GM23248 (cell line): ENCODE measurements around the gene METTL4. TPM values are rescaled to one million over a fixed set of nuclear protein-coding genes. Genes with fewer than 3 reads are reported as not detected.

Experiments used
- DNase-seq: peaks from one replicate; pipeline ENCODE4 v3.0.0-alpha.2; 2015
- H2AFZ ChIP-seq: fragments of 200-600 bp; sonication (generic); 2 replicates; pipeline ENCODE4 v1.6.1; 2016; ENCODE audit warnings: antibody characterized with exemption
- H3F3A ChIP-seq: fragments of 200-600 bp; sonication (generic); 2 replicates; pipeline ENCODE4 v1.6.1; 2016; ENCODE audit warnings: mild to moderate bottlenecking, antibody characterized with exemption, mixed run types; ENCODE audit not compliant: insufficient read depth
- H3K27ac ChIP-seq: fragments of 200-600 bp; sonication (generic); 2 replicates; pipeline ENCODE4 v1.5.1; 2016; ENCODE audit warnings: mild to moderate bottlenecking
- H3K27me3 ChIP-seq: fragments of 200-600 bp; sonication (generic); replicated peaks from 2 replicates; pipeline ENCODE4 v1.6.1; 2016; ENCODE audit warnings: mild to moderate bottlenecking; ENCODE audit not compliant: insufficient read depth
- H3K36me3 ChIP-seq: fragments of 200-600 bp; sonication (generic); 2 replicates; pipeline ENCODE4 v1.6.1; 2016; ENCODE audit warnings: low read depth, mild to moderate bottlenecking
- H3K4me1 ChIP-seq: fragments of 200-600 bp; sonication (generic); 2 replicates; pipeline ENCODE4 v1.6.1; 2016; ENCODE audit warnings: mild to moderate bottlenecking; ENCODE audit not compliant: insufficient read depth
- H3K4me2 ChIP-seq: fragments of 200-600 bp; sonication (generic); one replicate; pipeline ENCODE4 v1.6.1; 2016; ENCODE audit warnings: mild to moderate bottlenecking; ENCODE audit not compliant: unreplicated experiment
- H3K4me3 ChIP-seq: fragments of 200-600 bp; sonication (generic); 2 replicates; pipeline ENCODE4 v1.5.1; 2016; ENCODE audit warnings: mild to moderate bottlenecking
- H3K79me2 ChIP-seq: fragments of 200-600 bp; sonication (generic); 2 replicates; pipeline ENCODE4 v1.6.1; 2016; ENCODE audit warnings: mild to moderate bottlenecking; ENCODE audit not compliant: insufficient read depth
- H3K9ac ChIP-seq: fragments of 200-600 bp; sonication (generic); 2 replicates; pipeline ENCODE4 v1.6.1; 2016; ENCODE audit warnings: mild to moderate bottlenecking
- H3K9me2 ChIP-seq: fragments of 200-600 bp; sonication (generic); 2 replicates; pipeline ENCODE4 v1.6.1; 2016; ENCODE audit warnings: mixed run types, mild to moderate bottlenecking, moderate library complexity; ENCODE audit not compliant: insufficient read depth
- H3K9me3 ChIP-seq: fragments of 200-600 bp; sonication (generic); one replicate; pipeline ENCODE4 v1.6.1; 2017; ENCODE audit warnings: low read depth
- H4K20me1 ChIP-seq: fragments of 200-600 bp; sonication (generic); 2 replicates; pipeline ENCODE4 v1.6.0; 2016; ENCODE audit not compliant: insufficient read depth
- EZH2 ChIP-seq: fragments of 200-600 bp; sonication (generic); IDR thresholded peaks from 2 replicates; pipeline ENCODE4 v1.6.1; 2018; ENCODE audit warnings: antibody characterized with exemption, mild to moderate bottlenecking; ENCODE audit not compliant: insufficient read depth, poor library complexity, severe bottlenecking
- EZH2phosphoT487 ChIP-seq: fragments of 200-600 bp; sonication (generic); IDR thresholded peaks from 2 replicates; pipeline ENCODE4 v1.6.1; 2018; ENCODE audit warnings: antibody characterized with exemption, moderate library complexity, mild to moderate bottlenecking, low read depth; ENCODE audit not compliant: insufficient read depth
- WGBS, 2 experiments: methylation state at CpG; one replicate each; pipeline ENCODE4 v1.1.6; 2015 to 2017; ENCODE audit warnings: low lambda C conversion rate in 2 of 2, low coverage in 1 of 2; ENCODE audit errors: missing lambda C conversion rate in 2 of 2; 5-methylcytosine and 5-hydroxymethylcytosine counted together
- in situ Hi-C: fragments of 300-500 bp; cut with MboI; formaldehyde crosslinking; loops from 2 replicates; pipeline ENCODE4 v1.15.0; 2020
- polyA plus RNA-seq: library from polyadenylated mRNA; unstranded; fragments of >200 nt; fragmentation: Nextera tagmentation; extraction: Ambion mirVana; gene quantifications from 2 replicates; pipeline ENCODE4 v1.2.1, GENCODE V29; 2016
- total RNA-seq: library from RNA; depleted of rRNA; stranded (reverse); fragments of >200 nt; shearing (Covaris generic); gene quantifications from 2 replicates; pipeline ENCODE4 v1.2.3, GENCODE V29; 2014

METTL4 gene
- total and polyA plus RNA-seq, 2 experiments from 2014 or later = 5.6 to 9.9 TPM

DNA sequence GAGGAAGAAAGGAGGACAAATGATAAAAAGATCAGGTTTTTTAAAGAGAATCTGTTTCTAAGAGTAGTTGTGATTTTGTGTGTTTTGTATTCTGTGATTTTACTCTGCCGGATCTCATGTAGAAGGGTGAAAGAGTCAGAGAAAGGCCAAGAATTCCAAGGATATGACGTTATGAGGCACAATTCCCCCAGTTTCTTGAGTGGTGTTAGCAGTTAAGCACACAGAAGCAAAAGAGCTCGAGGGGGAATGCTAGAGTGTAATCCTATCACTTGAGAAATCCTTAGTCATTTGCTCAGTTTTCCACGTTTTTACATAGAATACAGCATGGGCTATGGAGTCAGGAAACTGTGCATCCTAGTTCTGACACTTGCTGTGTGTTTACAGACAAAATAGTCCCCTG is 34.8 kb downstream of the METTL4 start:
- Histone ChIP-seq H3K27ac (no peak overlapping the region), H3K4me2 (no peak overlapping the region), H3K9ac (no peak overlapping the region), H4K20me1 (no peaks in the 10 kb centered on the region), H3K9me2 (no peaks in the 10 kb centered on the region), H3K79me2 (no peaks in the 10 kb centered on the region), H3K27me3 (no peaks in the 10 kb centered on the region), H3K36me3 (peaks cover 2% of the 10 kb centered on the region; the same call in 1 of the 2 replicates), H3K4me3 (no peak overlapping the region), H2AFZ (no peak overlapping the region), H3K9me3 (no peaks in the 10 kb centered on the region), H3F3A (no peaks in the 10 kb centered on the region), H3K4me1 (no peaks in the 10 kb centered on the region)
- TF ChIP-seq EZH2 (no peak), EZH2phosphoT487 (no peak)
- 83 to 89% methylated on average over 4 of the region's 4 CpGs for WGBS, 2 experiments
- in situ Hi-C loops = loop anchor here (10.0 to 25.0 kb wide), 3 partner anchors 192 to 1674 kb away; no protein-coding TSS in a partner anchor
- DNase-seq = no peak

DNA sequence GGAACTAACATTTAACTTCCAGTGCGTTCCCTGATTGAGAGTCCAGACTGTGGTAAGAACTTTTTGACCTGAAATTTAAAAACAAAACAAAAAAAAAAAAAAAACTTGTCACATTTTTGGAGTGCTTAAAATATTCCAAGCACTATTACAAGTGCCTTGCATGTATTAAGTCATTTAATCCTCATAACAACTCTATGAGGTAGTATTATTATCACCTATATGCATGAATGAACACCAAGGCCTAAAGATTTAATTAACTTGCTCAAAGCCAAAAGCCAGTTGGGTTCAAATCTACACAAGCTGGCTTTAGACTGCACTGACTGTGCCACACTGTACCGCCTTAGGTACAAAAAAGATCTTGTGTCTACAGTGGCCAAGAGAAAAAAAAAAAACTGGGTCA is 35.2 kb downstream of the METTL4 start:
- Histone ChIP-seq H3K27me3 (no peaks in the 10 kb centered on the region), H3K9me3 (no peaks in the 10 kb centered on the region), H3K36me3 (peaks cover 2% of the 10 kb centered on the region; the same call in 1 of the 2 replicates), H4K20me1 (no peaks in the 10 kb centered on the region), H3K79me2 (no peaks in the 10 kb centered on the region), H3K27ac (no peak overlapping the region), H2AFZ (no peak overlapping the region), H3K4me3 (no peak overlapping the region), H3K9ac (no peak overlapping the region), H3F3A (no peaks in the 10 kb centered on the region), H3K4me2 (no peak overlapping the region), H3K9me2 (no peaks in the 10 kb centered on the region), H3K4me1 (no peaks in the 10 kb centered on the region)
- in situ Hi-C loops = loop anchor here (10.0 to 25.0 kb wide), 3 partner anchors 191 to 1674 kb away; no protein-coding TSS in a partner anchor
- no peak for DNase-seq
- WGBS, 2 experiments = 93 to 96% methylated on average over 2 of the region's 2 CpGs
- TF ChIP-seq EZH2 (no peak), EZH2phosphoT487 (no peak)

- no peak for DNase-seq
- no peaks in the 10 kb centered on the region for H3K79me2 ChIP-seq
- no peaks in the 10 kb centered on the region for H3F3A ChIP-seq
- WGBS, 2 experiments = 96 to 100% methylated on average over 1 of the region's 1 CpG
- peaks cover 2% of the 10 kb centered on the region; the same call in 1 of the 2 replicates for H3K36me3 ChIP-seq
- no peak overlapping the region for H2AFZ ChIP-seq
- H3K27me3 ChIP-seq = no peaks in the 10 kb centered on the region
- H3K4me1 ChIP-seq = no peaks in the 10 kb centered on the region
- TF ChIP-seq EZH2phosphoT487 (no peak), EZH2 (no peak)
- in situ Hi-C loops = loop anchor here (10.0 to 25.0 kb wide), 3 partner anchors 191 to 1673 kb away; no protein-coding TSS in a partner anchor
- H4K20me1 ChIP-seq = no peaks in the 10 kb centered on the region
- no peaks in the 10 kb centered on the region for H3K9me2 ChIP-seq
- H3K4me2 ChIP-seq = no peak overlapping the region
- H3K9ac ChIP-seq = no peak overlapping the region
- no peak overlapping the region for H3K4me3 ChIP-seq
- no peaks in the 10 kb centered on the region for H3K9me3 ChIP-seq
- H3K27ac ChIP-seq = no peak overlapping the region
Observed at GRCh38 chr18:2535419-2535910, 35.8 kb downstream of the METTL4 start.

GRCh38 chr18:2534906-2535305 is 36.4 kb downstream of the METTL4 start:
- DNase-seq = no peak
- 100% methylated on average over 1 of the region's 1 CpG for WGBS, 2 experiments

More at GRCh38 chr18:2534906-2535305, 36.4 kb downstream of the METTL4 start:
- H3K27me3 ChIP-seq = no peaks in the 10 kb centered on the region
- H3K4me3 ChIP-seq = no peak overlapping the region
- no peak overlapping the region for H2AFZ ChIP-seq
- no peaks in the 10 kb centered on the region for H3K79me2 ChIP-seq
- no peaks in the 10 kb centered on the region for H3K9me3 ChIP-seq
- H3F3A ChIP-seq = no peaks in the 10 kb centered on the region
- TF ChIP-seq EZH2 (no peak), EZH2phosphoT487 (no peak)
- no peak overlapping the region for H3K4me2 ChIP-seq
- H4K20me1 ChIP-seq = no peaks in the 10 kb centered on the region
- peaks cover 2% of the 10 kb centered on the region; the same call in 1 of the 2 replicates for H3K36me3 ChIP-seq
- H3K27ac ChIP-seq = no peak overlapping the region
- H3K9ac ChIP-seq = no peak overlapping the region
- in situ Hi-C loops = loop anchor here (10.0 to 25.0 kb wide), 3 partner anchors 190 to 1673 kb away; no protein-coding TSS in a partner anchor
- H3K4me1 ChIP-seq = no peaks in the 10 kb centered on the region
- H3K9me2 ChIP-seq = no peaks in the 10 kb centered on the region
